HUES48 (cell line): ENCODE data around the gene INTS11.

ENCODE experiments used
- H3K27ac ChIP-seq: one replicate; pipeline ENCODE4 v1.7.0; 2013; ENCODE audit warnings: low read depth, low read length, inconsistent platforms
- H3K27me3 ChIP-seq: 2 replicates; pipeline ENCODE4 v1.6.1; 2013; ENCODE audit warnings: mild to moderate bottlenecking, low read length; ENCODE audit not compliant: control insufficient read depth, insufficient read depth
- H3K36me3 ChIP-seq: 2 replicates; pipeline ENCODE4 v1.6.1; 2013; ENCODE audit warnings: low read length; ENCODE audit not compliant: control insufficient read depth, insufficient read depth
- H3K4me1 ChIP-seq: 2 replicates; pipeline ENCODE4 v1.6.1; 2013; ENCODE audit warnings: mild to moderate bottlenecking, low read length; ENCODE audit not compliant: control insufficient read depth, insufficient read depth
- H3K4me3 ChIP-seq: 2 replicates; pipeline ENCODE4 v1.5.1; 2013; ENCODE audit warnings: mild to moderate bottlenecking, low read depth, low read length
- H3K9ac ChIP-seq: 2 replicates; pipeline ENCODE4 v1.6.1; 2013; ENCODE audit warnings: mild to moderate bottlenecking, low read depth, low read length, moderate library complexity
- H3K9me3 ChIP-seq: 2 replicates; pipeline ENCODE4 v1.6.1; 2013; ENCODE audit warnings: low read length; ENCODE audit not compliant: control insufficient read depth, insufficient read depth

The INTS11 gene

GRCh38 chr1:1348420-1349255, 24.2 kb upstream of the INTS11 start:
- H3K27me3 ChIP-seq, result peaks cover 5% of the 10 kb centered on the region; the same call in 1 of the 2 replicates
- H3K9ac ChIP-seq, result peak overlapping the region; percentile 48; the same call in 1 of the 2 replicates
- H3K4me3 ChIP-seq, result peak overlapping the region; percentile 83
- H3K36me3 ChIP-seq, result no peaks in the 10 kb centered on the region
- H3K4me1 ChIP-seq, result peaks cover 28% of the 10 kb centered on the region
- no peaks in the 10 kb centered on the region for H3K9me3 ChIP-seq
- no peak overlapping the region for H3K27ac ChIP-seq

DNA sequence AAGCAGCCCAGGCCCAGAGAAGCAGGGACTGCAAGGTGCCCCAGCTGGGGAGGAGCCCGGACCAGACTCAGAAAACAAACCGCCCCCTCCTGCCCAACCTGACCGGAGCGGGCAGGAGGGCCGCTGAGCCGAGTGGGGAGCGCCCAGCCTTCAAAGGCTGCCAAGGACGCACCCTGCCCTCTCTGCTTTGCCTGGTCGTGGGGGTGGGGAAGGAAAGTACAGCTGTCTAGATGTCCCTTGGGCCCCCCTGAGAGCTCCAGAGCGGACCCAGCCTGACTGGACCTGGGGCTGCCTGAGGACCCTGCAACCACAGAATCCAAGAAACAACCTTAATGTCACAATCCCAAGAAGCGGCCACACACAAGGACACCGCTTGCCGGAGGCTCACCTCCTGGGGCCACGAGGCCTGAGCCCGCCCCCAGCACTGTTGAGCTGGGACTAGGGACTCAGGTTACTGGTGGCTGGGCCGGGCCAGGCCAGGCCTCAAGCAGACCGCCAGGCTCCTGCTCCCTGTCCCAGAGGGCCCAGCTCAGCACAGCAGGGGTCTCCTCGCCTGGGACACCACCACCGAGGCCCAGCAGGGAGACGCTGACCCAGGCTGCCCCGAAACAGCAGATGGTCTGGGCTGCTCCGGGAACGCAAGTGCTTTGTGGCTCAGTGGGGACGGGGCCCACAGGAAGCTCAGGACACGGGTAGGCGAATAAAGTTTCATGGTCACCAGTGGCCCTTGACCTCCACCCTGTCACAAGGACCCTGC, 23.4 kb upstream of the INTS11 start:
- Histone ChIP-seq H3K4me1 (peaks cover 20% of the 10 kb centered on the region), H3K9me3 (no peaks in the 10 kb centered on the region), H3K36me3 (no peaks in the 10 kb centered on the region), H3K27me3 (peaks cover 5% of the 10 kb centered on the region; the same call in 1 of the 2 replicates), H3K9ac (no peak overlapping the region; the same call in 1 of the 2 replicates), H3K27ac (peak overlapping the region; percentile 64), H3K4me3 (peak overlapping the region; percentile 83)

DNA sequence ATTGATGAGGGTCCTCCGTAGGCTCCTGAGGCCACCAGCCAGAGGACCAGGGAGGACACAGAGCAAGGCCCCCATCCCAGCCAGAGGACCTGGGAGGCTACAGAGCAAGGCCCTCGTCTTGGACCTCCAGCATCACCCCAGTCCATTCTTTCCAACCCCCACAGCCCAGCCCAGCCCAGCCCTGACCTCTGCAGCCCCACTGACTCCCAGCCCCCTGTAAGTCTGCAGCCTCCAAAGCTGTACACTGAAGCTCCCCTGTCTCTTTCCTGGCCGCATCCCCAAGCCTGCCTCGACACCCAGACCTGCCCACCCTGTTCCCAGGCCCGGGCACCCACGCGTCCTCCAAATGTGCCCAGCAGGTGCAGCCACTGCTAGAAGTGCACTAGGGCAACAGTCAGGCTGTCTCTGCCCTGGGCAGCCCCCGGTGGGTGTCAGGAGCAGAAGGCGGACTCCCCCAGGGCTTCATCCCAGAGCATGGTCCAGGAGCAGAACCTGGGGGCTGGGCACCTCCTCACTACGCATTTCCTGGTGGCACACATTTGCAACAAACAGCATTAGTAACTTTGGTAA, 22.7 kb upstream of the INTS11 start:
- Histone ChIP-seq H3K4me3 (peak overlapping the region; percentile 83; the same call in 1 of the 2 replicates), H3K9ac (no peak overlapping the region), H3K9me3 (no peaks in the 10 kb centered on the region), H3K36me3 (no peaks in the 10 kb centered on the region), H3K4me1 (peaks cover 13% of the 10 kb centered on the region), H3K27ac (no peak overlapping the region), H3K27me3 (no peaks in the 10 kb centered on the region)

- Histone ChIP-seq H3K4me1 (peaks cover 11% of the 10 kb centered on the region), H3K27ac (no peak overlapping the region), H3K9ac (no peak overlapping the region), H3K4me3 (no peak overlapping the region), H3K9me3 (no peaks in the 10 kb centered on the region), H3K27me3 (no peaks in the 10 kb centered on the region), H3K36me3 (peaks cover 2% of the 10 kb centered on the region)
Measured at GRCh38 chr1:1346501-1346890, 22.0 kb upstream of the INTS11 start.

DNA sequence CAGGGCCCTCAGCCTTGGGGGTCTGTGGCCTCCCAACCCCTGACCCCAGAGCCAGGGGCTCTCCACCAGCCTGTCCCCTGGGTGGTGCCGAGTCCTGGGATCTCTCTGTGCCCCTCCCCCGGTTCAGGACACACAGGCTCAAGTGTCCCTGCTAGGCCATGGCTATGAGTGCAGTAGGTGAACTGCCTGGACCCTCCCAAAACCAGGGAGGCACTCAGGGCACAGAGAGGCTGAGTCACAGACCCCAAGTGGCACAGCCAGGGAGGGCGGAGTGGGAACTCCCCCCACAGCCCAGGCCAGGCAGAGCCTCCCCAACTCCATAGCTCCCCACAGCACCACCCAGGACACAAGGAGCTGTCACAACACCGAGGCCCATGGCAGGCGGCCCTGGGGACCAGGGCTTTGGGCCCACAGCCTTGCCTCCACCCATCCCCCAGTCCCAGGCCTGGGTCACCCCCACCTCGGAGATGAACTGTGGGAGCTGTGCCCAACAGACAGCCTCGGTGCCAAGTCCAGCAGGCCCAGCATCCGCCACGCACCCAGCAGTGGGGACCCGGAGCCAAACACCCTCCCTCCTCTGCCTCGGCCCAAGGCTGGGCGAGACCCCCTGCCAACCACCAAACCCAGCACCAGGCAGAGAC, 21.5 kb upstream of the INTS11 start:
- peaks cover 7% of the 10 kb centered on the region for H3K36me3 ChIP-seq
- no peak overlapping the region for H3K4me3 ChIP-seq
- H3K9ac ChIP-seq, result no peak overlapping the region
- no peaks in the 10 kb centered on the region for H3K27me3 ChIP-seq
- no peak overlapping the region for H3K27ac ChIP-seq
- peaks cover 9% of the 10 kb centered on the region for H3K4me1 ChIP-seq
- no peaks in the 10 kb centered on the region for H3K9me3 ChIP-seq

GRCh38 chr1:1345384-1345783, 20.9 kb upstream of the INTS11 start:
- Histone ChIP-seq H3K27me3 (no peaks in the 10 kb centered on the region), H3K9me3 (no peaks in the 10 kb centered on the region), H3K36me3 (peaks cover 13% of the 10 kb centered on the region), H3K4me3 (no peak overlapping the region), H3K27ac (no peak overlapping the region), H3K9ac (no peak overlapping the region), H3K4me1 (peaks cover 9% of the 10 kb centered on the region)

DNA sequence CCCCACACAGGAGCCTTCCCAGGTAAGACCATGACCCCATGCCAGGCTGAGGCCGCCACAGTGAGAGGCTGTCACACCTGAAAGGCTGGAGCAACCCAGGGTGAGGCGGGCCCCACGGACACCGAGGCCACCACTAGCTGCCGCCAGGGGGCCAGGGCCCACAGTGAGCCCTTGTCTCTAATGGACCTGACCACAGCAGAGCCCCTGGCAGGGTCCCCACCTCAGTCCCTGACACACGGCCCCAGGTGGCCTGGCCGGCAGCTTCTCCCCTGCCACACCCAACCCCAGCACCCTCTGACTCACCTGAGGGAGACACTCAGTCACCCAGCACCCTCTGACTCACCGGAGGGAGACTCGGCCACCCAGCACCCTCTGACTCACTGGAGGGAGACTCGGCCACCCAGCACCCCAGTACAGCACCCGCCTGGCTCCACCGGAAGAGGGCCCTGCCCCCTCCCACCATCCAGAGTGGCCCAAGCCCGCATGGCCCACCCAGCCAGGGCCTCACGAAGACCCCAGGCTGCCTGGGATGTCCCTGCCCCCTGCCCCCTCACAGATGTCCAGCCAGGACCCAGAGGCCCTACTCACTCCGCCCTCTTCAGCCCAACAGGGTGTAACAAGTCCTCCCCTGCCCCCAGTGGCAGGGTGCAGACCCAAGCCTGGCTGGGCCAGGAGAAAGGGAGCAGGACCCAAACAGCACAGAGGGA, 20.3 kb upstream of the INTS11 start:
- no peaks in the 10 kb centered on the region for H3K27me3 ChIP-seq
- no peak overlapping the region for H3K27ac ChIP-seq
- H3K4me3 ChIP-seq, result no peak overlapping the region
- no peaks in the 10 kb centered on the region for H3K9me3 ChIP-seq
- peaks cover 9% of the 10 kb centered on the region for H3K4me1 ChIP-seq
- peaks cover 19% of the 10 kb centered on the region for H3K36me3 ChIP-seq
- no peak overlapping the region for H3K9ac ChIP-seq

DNA sequence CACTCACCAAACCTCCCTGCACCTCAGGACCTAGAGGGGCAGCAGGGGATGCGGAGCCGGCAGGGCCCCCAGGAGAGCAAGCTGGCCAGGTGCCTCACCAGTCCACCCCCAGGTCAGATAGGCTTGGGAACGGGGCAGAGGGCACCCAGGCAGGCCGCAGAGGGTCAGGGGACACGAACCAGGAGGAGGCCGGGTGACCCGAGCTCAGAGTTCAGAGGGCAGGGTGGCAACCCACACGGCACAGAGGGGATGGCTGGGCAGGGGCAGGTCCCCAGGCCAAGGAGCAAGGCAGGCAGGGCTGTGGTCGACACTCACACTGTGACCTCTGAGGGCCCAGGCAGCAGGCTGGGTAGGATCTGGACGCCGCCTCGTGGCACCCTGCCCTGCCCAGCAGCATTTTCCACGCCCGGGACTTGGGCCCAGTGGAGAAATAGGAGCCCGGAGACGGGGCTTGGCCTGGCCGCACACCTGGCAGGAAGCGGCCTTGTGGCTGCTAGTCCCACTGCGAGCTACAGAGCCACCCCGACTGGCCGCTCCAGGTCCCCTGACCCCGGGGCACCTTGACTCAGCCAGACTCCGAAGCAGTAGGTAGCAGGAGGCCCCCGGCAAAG, 19.5 kb upstream of the INTS11 start:
- peaks cover 9% of the 10 kb centered on the region for H3K4me1 ChIP-seq
- no peak overlapping the region for H3K4me3 ChIP-seq
- peaks cover 23% of the 10 kb centered on the region for H3K36me3 ChIP-seq
- no peak overlapping the region for H3K27ac ChIP-seq
- no peak overlapping the region for H3K9ac ChIP-seq
- H3K27me3 ChIP-seq, result no peaks in the 10 kb centered on the region
- H3K9me3 ChIP-seq, result no peaks in the 10 kb centered on the region

DNA sequence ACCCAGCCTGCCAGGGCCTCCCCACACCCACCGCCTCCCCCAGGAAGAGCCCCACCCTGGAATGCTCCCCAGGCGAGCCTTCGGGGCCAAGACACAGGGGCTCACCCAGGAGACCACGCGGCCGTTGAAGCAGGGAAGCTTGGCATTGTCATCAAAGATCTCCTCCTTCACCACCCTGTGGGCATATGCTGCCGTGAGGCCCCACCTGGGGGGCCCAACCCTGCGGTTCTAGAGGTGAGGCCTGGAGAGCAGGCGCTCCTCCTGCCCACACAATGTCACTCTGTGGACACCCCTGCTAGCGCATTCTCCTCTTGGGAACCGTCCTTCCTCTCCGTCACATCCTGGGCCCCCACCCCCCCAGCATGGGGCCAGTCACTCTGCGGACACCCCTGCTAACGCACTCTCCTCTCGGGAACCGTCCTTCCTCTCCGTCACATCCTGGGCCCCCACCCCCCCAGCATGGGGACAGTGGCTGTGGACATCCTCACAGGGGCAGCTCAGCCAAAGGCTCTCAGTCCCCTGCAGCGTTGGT, 18.2 kb upstream of the INTS11 start:
- no peaks in the 10 kb centered on the region for H3K27me3 ChIP-seq
- peaks cover 2% of the 10 kb centered on the region; the same call in 1 of the 2 replicates for H3K4me1 ChIP-seq
- H3K27ac ChIP-seq, result no peak overlapping the region
- H3K36me3 ChIP-seq, result peaks cover 30% of the 10 kb centered on the region
- no peak overlapping the region for H3K9ac ChIP-seq
- H3K9me3 ChIP-seq, result no peaks in the 10 kb centered on the region
- no peak overlapping the region for H3K4me3 ChIP-seq

DNA sequence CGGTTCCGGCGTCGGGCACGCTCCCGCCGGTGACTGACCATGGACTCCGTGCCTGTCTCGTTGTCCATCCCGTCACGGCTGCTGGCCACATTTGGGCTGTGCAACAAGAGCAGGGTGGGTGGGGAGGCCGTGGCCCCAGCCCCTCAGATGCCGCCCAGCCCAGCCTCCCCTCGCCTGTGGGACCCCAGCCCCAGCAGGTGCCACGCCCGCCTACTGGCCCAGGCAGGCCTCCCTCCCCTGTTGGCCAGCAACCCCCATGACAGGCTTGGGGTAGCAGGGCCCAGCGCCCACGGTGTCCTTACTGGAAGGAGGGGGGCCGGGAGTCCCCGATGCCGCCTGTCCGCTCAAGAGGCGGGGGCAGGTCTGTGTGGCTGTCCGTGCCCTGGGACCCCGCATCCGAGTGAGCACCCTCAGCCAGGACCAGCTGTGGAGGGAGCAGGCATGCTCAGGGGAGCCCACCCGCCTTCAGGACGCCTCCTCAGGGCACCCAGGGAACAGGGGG, 17.7 kb upstream of the INTS11 start:
- Histone ChIP-seq H3K27ac (no peak overlapping the region), H3K9ac (no peak overlapping the region), H3K36me3 (peaks cover 33% of the 10 kb centered on the region)

More for the DNA sequence above, 17.7 kb upstream of the INTS11 start:
- H3K4me1 ChIP-seq, result no peaks in the 10 kb centered on the region
- H3K4me3 ChIP-seq, result no peak overlapping the region
- H3K27me3 ChIP-seq, result no peaks in the 10 kb centered on the region
- no peaks in the 10 kb centered on the region for H3K9me3 ChIP-seq
